ENCODE data around the gene PHF21A.

The PHF21A gene

DNA sequence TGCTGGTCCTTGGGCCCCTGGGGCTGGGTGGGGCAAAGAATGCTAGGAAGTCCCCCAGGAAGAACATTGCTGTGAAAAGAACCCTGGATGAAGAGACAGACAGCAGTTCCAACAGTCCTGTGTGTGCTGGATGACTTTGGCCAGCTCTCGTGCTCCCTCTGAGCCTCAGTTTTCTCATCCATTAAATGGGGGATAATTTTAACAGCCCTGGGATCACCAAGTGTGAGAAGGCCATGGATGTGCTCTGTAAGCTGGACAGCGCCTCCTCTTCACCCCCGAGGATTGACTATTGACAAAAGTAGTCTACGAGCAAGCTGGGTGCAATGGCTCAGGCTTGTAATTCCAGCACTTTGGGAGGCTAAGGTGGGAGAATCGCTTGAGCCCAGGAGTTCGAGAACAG lies 196.3 kb downstream of the PHF21A start:
- in situ Hi-C loops (cut with MboI; ENCODE audit: low sequenced_read_pairs) = no loop called here

DNA sequence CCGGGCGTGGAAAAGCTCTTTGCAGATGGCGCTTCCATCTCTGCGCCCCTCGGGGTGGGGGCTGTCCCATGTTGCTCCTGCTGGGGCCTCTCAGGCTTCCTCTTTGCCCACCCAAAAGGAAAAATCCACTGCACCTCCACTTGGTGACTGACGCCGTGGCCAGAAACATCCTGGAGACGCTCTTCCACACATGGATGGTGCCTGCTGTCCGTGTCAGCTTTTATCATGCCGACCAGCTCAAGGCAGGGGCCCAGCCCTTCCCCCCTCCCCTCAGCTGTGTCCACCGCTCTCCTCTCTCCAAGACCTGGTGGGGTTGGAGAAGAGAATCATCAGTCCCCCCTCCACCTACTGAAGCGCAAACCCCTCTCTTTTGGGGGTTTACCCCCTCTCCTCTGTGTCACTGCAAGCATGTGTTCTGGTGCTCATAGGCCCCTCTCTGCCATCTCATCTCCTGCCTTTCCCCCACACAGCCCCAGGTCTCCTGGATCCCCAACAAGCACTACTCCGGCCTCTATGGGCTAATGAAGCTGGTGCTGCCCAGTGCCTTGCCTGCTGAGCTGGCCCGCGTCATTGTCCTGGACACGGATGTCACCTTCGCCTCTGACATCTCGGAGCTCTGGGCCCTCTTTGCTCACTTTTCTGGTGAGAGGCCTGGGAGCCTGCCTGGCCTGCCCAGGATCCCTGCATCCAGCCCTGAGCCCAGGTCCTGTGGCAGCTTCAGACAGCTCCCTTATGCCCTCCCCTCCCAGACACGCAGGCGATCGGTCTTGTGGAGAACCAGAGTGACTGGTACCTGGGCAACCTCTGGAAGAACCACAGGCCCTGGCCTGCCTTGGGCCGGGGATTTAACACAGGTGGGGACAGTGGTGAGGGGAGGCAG lies 197.0 kb downstream of the PHF21A start:
- in situ Hi-C loops (cut with MboI; ENCODE audit: low sequenced_read_pairs) = no loop called here

DNA sequence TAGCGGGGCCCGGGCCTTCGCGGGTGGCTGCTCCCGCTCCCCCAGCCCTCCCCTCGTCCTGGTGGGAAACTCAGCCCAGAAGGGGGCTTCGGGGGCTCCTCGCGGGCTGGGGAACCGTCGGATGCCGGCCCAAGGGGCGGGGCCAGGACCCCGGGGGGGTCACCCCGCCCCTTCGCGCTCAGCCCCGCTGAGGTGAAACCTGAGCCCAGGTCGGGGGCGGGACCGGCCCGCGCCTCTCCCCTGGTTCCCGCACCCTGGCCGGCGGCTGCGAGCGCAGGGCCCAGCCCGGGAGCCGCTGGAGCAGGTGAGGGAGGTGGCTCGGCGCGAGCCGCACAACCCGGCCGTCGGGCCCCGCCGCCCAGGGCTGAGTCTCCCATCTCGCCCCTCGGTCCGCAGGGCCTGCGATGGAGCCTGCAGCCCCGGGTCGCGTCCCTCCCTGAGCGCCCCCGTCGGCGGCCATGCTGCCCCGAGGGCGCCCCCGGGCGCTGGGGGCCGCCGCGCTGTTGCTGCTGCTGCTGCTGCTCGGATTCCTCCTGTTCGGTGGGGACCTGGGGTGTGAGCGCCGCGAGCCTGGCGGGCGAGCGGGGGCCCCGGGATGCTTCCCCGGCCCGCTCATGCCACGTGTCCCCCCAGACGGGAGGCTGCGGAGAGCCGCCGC lies 198.7 kb downstream of the PHF21A start, which contains the start of gene LARGE2:
Gene LARGE2, plus strand, starts transcription at position 232 of the 658 bp plus-strand sequence. Its CDS starts 227 bp downstream, at position 459.
- in situ Hi-C loops (cut with MboI; ENCODE audit: low sequenced_read_pairs) = no loop called here

DNA sequence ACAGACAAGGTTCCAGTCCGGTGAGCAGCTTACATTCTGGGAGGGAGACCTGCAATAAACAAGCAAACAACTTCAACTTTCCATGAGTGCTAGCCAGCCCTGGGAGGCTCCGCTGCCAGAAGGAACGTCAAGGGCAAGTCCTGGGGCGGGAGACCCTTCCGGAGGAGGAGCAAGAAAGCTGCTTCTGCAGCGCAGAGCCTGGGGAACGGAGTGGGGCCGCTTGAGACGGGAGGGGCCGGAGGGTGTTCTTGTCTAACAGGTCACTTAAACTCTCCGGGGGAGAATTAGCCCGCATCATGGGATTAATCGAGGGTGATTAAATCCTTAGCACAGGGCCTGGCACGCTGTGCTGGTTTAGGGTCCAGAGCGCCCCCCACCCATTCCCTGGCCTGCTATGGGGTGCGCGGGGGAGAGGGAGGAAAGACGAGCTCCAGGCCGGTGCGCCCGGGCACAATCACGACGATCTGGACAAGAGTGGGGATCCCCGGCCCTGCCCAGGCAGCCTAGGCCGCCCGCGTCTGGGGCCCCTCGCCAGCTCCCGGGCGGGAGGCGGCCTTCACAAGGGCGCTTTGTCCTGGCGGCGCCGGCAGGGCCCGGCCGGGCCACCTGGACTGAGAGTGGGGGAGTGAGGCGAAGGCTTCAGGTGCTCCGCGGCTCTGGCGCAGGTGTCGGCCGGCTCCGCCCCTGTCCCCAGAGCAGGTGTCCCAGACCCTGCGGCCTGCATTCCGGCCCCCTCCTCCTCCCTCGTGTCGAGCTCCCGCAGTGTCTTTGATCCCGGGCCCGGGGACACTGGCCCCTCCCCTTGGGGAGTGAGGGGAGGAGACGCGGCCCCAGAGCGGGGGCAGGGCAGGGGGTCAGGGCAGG lies 199.5 kb downstream of the PHF21A start:
- in situ Hi-C loops (cut with MboI; ENCODE audit: low sequenced_read_pairs) = no loop called here

DNA sequence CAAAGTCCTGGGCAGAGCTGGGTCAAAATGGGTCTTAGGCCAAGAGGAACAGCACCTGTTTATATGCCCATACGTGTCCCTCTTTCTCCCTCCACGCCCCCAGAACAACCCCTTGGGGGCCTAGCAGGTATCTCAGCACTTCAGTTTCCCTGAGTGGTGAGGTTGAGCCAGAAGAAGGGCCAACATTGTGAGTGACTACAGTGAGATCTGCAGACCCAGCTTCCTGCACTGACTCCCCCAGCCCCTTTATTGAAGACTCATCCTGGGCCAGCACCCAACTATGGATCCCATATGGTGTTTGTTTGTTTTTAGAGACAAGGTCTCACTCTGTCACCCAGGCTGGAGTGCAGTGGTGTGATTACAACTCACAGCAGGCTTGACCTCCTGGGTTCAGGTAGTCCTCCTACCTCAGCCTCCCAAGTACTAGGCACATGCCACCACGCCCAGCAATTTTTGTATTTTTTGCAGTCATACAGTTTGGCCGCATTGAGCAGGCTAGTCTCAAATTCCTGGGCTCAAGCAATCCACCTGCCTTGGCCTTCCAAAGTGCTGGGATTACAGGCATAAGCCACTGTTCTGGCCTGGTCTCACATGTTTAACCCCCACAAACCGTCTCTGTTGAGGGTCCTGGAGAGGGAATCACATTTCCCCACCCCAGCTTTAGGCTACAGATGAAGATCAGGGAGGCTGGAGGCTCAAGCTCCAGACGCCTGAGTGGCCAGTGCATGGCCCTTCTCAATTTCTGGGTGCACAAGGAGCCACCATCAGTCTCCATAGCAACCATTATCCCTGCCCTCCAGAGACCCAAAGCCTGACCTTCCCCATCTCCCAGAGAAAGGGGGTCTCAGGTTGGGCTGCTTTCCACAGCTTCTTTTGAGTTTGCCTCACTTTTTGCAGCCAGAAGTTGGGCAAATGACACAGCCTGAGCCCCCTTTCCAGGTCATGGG lies 200.4 kb downstream of the PHF21A start:
- in situ Hi-C loops (cut with MboI; ENCODE audit: low sequenced_read_pairs) = no loop called here

DNA sequence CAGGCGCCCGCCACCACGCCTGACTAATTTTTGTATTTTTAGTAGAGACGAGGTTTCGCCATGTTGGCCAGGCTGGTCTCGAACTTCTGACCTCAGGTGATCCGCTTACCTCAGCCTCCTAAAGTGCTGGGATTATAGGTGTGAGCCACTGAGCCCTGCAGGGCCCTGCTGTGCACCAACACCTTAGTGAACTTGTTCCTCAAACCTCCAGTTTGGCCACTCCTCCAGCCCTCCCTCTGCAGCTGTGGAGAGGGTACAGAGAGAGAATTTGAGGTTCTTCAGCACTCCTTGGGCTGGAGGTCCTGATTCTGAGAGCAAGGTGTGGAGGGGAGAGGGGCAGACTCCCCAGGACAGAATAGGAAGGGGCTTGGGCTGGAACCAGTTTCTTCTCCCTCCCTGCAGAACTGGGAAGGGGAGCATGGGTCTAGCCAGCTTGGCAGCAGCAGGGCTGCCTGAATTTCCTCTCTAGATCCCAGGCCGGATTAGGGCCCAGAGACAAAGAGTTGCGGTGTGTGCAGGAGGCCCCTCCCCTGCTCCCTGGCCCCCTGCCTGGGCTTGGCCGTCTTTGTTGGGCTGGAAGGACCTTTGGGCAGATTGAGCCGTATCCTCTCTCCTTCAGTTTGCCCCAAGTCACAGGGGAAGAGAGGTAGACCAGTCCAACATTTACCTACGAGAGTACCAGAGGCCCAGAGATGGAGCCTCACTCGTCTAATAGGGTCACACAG lies 201.3 kb downstream of the PHF21A start:
- in situ Hi-C loops (cut with MboI; ENCODE audit: low sequenced_read_pairs) = no loop called here

DNA sequence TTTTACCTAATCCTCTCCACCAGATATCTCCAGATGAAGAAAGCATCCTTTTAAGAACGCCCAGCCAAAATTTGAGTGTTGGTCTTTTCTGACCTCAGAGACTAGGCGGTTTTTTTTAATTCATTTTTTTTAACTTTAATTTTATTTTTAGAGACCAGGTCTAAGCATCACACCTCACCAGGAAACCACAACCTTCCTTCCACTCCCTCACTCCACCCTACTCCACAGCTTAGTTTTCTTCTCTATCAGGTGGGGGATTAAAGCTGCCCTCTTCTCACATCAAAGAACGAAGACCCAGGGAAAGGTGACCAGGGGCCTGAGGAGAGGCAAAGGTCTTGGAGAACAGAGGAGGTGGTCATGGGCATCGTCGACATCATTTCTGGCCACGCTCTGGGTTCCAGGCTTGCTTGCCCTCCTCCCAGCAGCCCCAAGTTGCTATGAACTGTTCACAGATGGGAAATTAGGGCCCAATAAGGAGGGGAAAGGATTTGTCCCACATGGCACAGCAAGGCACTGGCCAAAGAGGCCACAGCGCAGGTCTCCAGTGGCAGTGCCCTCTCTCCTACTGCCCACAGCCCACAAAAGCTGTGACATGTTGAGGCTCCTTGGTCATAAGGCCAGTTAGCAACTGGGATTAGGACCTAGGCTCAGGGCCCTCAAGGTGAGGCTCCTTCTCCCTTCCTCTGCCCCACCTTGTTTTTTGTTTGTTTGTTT lies 202.1 kb downstream of the PHF21A start:
- in situ Hi-C loops (cut with MboI; ENCODE audit: low sequenced_read_pairs) = no loop called here

DNA sequence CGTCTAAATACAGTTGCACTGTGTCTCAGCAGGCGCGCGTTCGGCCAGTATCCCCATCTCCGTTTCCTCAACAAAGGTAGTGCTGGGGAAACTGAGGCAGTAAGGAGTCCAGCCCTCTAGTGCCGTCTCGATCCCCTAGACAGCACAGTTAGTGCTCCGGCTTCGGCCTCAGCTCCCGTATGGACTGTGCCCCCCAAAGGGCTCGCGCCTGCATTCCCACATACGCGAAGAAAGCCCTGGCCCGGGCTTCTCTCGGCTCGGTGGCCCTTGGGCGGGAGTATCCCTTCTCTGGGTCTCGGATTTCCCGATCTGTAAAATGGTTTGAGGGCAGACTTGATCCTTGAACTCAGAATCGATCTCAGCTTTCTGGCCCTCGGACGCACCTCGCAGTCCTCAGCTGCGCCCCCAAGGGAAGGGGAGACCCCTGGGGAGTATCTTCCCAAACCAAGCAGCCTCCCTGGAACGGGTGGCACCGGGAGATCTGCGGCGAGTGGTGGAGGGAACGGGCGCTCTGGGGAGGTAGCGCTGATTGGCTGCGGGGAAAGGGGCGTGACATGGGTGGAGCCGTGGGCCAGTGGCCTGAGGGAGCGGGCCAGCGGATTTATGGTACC lies 202.8 kb downstream of the PHF21A start:
- in situ Hi-C loops (cut with MboI; ENCODE audit: low sequenced_read_pairs) = no loop called here

DNA sequence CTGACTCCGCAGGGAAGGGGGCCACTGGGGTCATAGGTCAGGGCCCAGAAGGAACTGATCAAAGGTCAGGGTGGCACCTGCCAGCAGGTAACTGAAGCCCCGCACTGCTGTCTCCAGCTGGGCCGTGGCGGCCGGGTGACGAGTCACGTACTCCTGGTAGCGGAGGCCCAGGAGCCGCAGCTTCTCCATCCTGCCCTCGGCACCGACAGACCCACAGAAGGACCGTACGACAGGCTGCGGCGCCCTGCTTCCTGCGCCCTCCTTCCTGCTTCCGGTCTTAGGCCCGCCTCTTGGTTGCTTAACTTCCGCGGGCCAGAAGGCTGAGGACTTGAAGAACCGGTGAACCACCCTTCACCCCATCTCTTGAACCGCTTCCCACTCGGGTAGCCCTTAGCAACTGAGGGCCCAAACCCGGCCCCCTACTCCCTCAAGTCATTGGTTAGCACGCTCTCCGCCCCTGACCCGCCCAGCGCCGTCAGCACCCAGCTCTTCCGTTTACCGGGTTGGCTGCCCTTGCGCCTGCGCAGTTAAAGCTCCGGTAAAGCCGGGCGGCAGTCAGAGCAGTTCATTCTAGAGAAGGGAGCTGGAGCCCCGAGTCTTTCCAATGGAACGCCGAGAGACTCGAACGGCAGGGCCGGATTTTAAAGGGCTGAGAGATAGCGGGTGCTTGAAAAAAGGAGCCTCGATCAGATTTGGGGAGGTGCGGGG lies 203.5 kb downstream of the PHF21A start, which contains the start of gene PEX16:
Gene PEX16, minus strand, starts transcription at position 255 of the 708 bp plus-strand sequence. Its CDS starts 66 bp downstream, at position 189.
- in situ Hi-C loops (cut with MboI; ENCODE audit: low sequenced_read_pairs) = no loop called here

DNA sequence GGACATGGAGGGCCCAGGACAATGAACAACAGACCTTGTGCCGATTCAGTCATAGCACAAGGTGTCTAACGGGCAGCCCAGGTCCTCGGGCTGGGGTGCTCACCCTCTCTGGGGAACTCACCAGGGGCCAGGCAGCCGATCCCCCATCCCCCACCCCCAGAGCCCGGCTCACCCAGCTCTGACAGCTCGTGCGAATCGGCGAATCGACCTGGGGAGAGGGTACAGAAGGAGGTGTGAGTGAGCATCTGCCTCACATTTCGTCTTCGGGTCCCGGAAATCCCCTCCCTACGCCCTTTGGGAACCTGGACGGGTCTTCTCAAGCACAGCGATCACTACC lies 204.0 kb downstream of the PHF21A start:
- in situ Hi-C loops (cut with MboI; ENCODE audit: low sequenced_read_pairs) = no loop called here

DNA sequence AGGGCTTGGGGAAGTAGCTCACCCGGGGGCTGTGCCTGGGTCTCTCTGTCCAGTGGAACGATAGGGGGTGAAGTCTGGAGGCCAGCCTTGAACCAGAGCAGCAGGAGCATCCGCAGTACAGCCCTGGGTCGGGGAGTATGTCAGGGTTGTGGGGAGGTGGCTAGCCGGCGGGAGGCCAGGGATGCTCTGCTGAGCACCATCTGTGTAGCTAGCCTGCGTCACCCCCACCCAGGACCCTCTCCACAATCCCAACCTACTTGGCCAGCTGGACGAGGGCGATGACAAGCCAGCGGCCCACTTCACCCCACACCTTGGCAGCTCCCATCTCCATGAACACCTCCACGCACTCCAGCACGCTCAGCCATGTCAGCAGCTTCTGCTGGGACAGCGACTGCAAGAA lies 205.8 kb downstream of the PHF21A start:
- in situ Hi-C loops (cut with MboI; ENCODE audit: low sequenced_read_pairs) = no loop called here

DNA sequence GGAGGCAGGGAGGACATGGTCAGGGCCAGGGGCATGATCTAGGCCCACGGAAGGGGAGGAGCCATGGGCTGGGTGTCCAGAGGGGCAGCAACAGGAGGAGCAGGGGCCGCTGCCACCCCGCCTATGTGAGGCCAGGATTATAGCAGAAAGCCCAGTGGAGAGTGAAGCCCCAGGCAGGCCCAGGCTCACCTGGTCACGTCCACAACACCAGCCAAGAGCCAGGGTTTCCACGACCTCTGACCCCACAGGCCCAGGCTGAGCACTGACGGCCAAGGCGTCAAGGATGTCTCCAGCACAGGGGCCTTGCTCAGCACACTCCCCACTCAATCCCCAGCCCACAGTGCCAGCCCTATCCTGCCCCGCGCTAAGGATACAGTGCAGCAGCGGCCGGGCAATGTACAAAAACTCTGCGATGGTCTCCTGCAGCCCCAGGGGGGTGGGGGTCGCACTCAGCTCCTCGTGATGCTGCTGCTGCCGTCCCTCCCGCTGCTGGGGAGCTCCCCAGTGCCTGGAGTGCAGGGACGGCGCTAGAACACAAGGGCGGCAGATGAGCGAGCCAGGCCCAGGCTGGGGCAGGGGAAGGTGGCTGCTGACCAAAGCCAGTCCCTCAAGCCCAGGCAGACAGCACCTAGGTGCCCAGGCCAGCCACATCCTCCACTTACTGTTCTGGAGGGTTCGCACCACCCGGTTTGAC lies 207.2 kb downstream of the PHF21A start:
- in situ Hi-C loops (cut with MboI; ENCODE audit: low sequenced_read_pairs) = no loop called here

DNA sequence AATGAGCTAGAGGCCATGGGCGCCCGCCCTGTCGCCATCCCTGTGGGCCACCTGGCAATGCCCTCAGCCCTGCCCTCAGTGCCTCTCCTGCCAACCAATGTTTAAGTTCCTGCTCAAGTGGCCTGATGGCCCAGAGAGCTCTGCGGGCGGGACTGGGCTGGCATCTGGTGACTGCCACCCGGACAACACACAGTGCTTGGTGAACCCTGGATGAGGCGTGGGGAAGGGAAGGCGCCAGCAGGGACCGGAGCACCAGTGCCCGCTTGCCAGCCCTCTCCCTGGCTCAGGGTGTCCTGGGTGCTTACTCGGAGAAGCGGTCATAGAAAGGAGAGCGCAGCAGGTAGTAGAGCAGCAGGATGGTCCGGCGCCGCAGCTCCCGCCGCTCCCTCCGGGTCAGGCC lies 207.7 kb downstream of the PHF21A start:
- in situ Hi-C loops (cut with MboI; ENCODE audit: low sequenced_read_pairs) = no loop called here

DNA sequence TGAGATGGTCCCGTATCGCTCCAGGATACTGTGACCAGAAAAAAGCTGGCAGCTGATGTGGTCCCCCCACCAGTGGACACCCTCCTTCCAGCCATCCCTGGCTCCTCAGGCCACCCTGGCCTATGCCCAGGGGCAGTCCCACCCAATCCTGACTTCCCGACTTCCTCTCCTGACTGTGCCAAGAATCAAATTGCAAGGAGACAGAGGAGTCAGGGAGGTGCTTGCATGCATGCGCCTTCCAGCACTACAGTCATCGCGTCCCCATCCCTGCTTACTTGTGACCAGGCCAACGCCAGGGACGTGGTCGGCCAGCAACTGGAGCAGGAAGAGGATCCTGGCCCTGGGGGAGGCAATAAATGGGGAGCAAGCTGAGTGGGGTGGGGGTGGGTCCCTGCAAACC lies 210.6 kb downstream of the PHF21A start:
- in situ Hi-C loops (cut with MboI; ENCODE audit: low sequenced_read_pairs) = no loop called here

DNA sequence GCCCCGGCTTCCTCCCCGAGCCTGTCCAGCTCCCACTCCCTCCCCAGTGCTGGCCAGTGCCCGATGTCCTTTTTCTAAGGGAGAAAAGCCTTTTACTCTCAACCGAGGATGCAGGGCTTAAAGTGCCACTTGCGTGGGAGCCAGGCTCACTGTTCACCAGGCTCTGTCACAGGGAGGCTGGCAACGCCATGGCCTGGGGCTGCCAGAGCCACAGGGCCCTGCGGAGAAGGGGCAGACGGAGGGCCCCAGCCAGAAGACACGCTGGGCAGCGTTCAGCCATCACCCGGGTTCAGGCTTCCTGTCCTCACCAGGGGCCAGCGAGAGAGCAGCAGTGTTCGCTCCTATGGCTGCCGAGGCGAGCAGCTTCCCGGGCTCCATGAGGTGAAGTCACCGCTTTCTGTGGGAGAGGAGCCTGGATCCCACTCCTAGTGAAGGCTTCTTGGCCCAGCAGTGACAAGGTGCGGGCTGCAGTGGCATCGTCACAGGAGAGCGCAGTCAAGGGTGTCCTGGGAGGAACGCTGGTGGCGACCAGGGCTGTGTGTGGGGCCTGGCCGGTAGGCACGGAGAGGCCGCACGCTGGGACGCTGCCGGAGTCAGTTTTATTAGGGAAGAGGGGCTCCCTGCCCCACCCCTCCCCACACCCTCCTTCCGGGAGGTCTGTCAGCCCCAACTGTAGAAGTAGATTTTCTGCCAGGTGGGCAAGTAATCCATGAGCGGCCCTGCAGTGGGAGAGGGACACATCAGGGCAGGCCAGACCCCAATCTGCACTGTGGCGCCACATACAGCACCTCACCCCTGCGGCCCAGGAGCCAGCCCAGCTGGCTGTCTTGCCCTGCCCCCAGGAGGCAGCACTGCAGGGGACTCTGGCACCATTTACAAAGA lies 211.4 kb downstream of the PHF21A start:
- in situ Hi-C loops (cut with MboI; ENCODE audit: low sequenced_read_pairs) = no loop called here

DNA sequence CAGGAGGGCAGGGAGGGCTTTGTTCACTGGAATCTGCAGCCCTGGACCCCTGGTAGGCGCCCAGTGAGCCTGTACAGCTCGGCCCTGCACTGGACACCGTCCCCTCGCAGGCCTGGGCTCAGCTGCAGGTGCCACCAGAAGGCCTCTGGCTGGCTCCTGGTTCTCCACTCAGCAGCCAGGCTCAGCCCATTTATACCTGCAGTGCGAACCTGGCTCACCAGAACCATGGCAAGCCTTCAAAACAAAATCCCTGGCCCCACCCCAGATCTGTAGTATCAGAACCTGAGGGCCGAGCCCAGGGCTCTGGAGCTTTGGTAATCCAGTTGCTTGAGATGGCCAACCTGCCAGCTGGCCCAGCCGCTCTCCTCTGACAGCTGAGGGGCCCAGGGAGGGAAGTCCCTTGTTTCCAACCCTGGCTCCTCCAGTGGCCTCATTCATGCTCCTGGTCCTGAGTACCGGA lies 213.3 kb downstream of the PHF21A start:
- in situ Hi-C loops (cut with MboI; ENCODE audit: low sequenced_read_pairs) = no loop called here

Data from hTERT RPE-1 (cell line).